HepG2 (cell line): Measurements from ENCODE around the gene SLC66A3. TPM values are rescaled to one million over a fixed set of nuclear protein-coding genes. Genes with fewer than 3 reads are reported as not detected.

Source experiments
- ATF6 ChIP-seq: sonication (generic); formaldehyde crosslinking; conservative IDR thresholded peaks from 2 replicates; pipeline ENCODE4 v1.4.0; 2020; ENCODE audit warnings: missing genetic modification reagents
- ATM ChIP-seq: fragments of 450-650 bp; IDR thresholded peaks from 2 replicates; pipeline ENCODE4 v1.7.1; 2017; ENCODE audit warnings: mild to moderate bottlenecking, borderline replicate concordance
- DPF2 ChIP-seq: sonication (generic); formaldehyde crosslinking; IDR thresholded peaks from 2 replicates; pipeline ENCODE4 v1.4.0; 2020; ENCODE audit warnings: mild to moderate bottlenecking, low read depth, missing genetic modification reagents, borderline replicate concordance
- JDP2 ChIP-seq: sonication (generic); formaldehyde crosslinking; IDR thresholded peaks from 2 replicates; pipeline ENCODE4 v1.8.1; 2022; ENCODE audit warnings: missing genetic modification reagents, borderline replicate concordance
- NFATC3 ChIP-seq: sonication (generic); formaldehyde crosslinking; IDR thresholded peaks from 2 replicates; pipeline ENCODE4 v1.5.1; 2020; ENCODE audit warnings: mild to moderate bottlenecking, missing genetic modification reagents
- NFIC ChIP-seq: IDR thresholded peaks from 2 replicates; pipeline ENCODE4 v1.6.1; 2012; ENCODE audit warnings: mild to moderate bottlenecking, low read length, inconsistent platforms
- TAF1 ChIP-seq: sonication (generic); formaldehyde crosslinking; IDR thresholded peaks from 2 replicates; pipeline ENCODE4 v1.4.0; 2020; ENCODE audit warnings: missing genetic modification reagents
- ZBTB14 ChIP-seq: sonication (generic); formaldehyde crosslinking; IDR thresholded peaks from 2 replicates; pipeline ENCODE4 v1.4.0; 2020; ENCODE audit warnings: missing genetic modification reagents
- ZBTB46 ChIP-seq: sonication (generic); formaldehyde crosslinking; IDR thresholded peaks from 2 replicates; pipeline ENCODE4 v1.4.0; 2020; ENCODE audit warnings: mild to moderate bottlenecking, missing genetic modification reagents, borderline replicate concordance
- ZBTB49 ChIP-seq: sonication (generic); formaldehyde crosslinking; IDR thresholded peaks from 2 replicates; pipeline ENCODE4 v1.4.0; 2020; ENCODE audit warnings: missing genetic modification reagents, borderline replicate concordance
- ZNF263 ChIP-seq: sonication (generic); formaldehyde crosslinking; IDR thresholded peaks from 2 replicates; pipeline ENCODE4 v1.4.0; 2020; ENCODE audit warnings: missing genetic modification reagents
- ZNF264 ChIP-seq: sonication (generic); formaldehyde crosslinking; IDR thresholded peaks from 2 replicates; pipeline ENCODE4 v1.4.0; 2020; ENCODE audit warnings: missing genetic modification reagents
- ZNF501 ChIP-seq: sonication (generic); formaldehyde crosslinking; IDR thresholded peaks from 2 replicates; pipeline ENCODE4 v1.5.1; 2020; ENCODE audit warnings: mild to moderate bottlenecking, moderate library complexity, missing genetic modification reagents
- ZNF563 ChIP-seq: sonication (generic); formaldehyde crosslinking; IDR thresholded peaks from 2 replicates; pipeline ENCODE4 v1.8.0; 2022; ENCODE audit warnings: mild to moderate bottlenecking, moderate library complexity, missing genetic modification reagents
- polyA plus RNA-seq, 8 experiments: library from polyadenylated mRNA; depleted of rRNA in 3 of 8; stranded (reverse) in 7 of 8; unstranded in 1 of 8; fragments of >200 nt; fragmentation: Illumina TruSeq in 4 of 8; extraction: Trizol in 4 of 8; gene quantifications; 2 replicates each; pipeline versions ENCODE4 v1.2.1 to v1.2.3, GENCODE V29; 2011 to 2016; ENCODE audit warnings: low read depth in 4 of 8, missing spikeins in 1 of 8, mixed read lengths in 1 of 8; ENCODE audit not compliant: insufficient read depth in 1 of 8
- total RNA-seq, 5 experiments: library from RNA; depleted of rRNA; stranded (reverse); fragments of >200 nt; fragmentation: Illumina TruSeq; extraction: Trizol; gene quantifications; 2 replicates each; pipeline ENCODE4 v1.2.3, GENCODE V29; 2016; ENCODE audit warnings: low read depth in 1 of 5
- TF ChIP-seq, protein P1 (sequence below): sonication (generic); formaldehyde crosslinking; IDR thresholded peaks from 2 replicates; pipeline ENCODE4 v1.4.0; 2020; ENCODE audit warnings: mild to moderate bottlenecking, missing genetic modification reagents
- TF ChIP-seq, protein P2 (sequence below): sonication (generic); formaldehyde crosslinking; IDR thresholded peaks from 2 replicates; pipeline ENCODE4 v1.5.0; 2020; ENCODE audit warnings: missing genetic modification reagents

SLC66A3 gene
- total and polyA plus RNA-seq, 2 of the 13 experiments (the other 11 are each of a cell fraction or from before 2014, with no cell fraction given): 2.2 to 3.7 TPM

- TF ChIP-seq ZBTB14 (CRISPR knock-in tag): no peak
- TF ChIP-seq ZNF264 (CRISPR knock-in tag): peak; percentile 64; the same call in 1 of the 2 replicates
- TF ChIP-seq ATM: no peak
- TF ChIP-seq NFIC: no peak
- TF ChIP-seq ZNF501 (CRISPR knock-in tag): peak; percentile 83
- TF ChIP-seq ZBTB49: no peak
- TF ChIP-seq, protein P1, sequence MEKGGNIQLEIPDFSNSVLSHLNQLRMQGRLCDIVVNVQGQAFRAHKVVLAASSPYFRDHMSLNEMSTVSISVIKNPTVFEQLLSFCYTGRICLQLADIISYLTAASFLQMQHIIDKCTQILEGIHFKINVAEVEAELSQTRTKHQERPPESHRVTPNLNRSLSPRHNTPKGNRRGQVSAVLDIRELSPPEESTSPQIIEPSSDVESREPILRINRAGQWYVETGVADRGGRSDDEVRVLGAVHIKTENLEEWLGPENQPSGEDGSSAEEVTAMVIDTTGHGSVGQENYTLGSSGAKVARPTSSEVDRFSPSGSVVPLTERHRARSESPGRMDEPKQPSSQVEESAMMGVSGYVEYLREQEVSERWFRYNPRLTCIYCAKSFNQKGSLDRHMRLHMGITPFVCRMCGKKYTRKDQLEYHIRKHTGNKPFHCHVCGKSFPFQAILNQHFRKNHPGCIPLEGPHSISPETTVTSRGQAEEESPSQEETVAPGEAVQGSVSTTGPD (CRISPR knock-in tag): no peak
- TF ChIP-seq NFATC3 (CRISPR knock-in tag): no peak
- TF ChIP-seq ZBTB46: no peak
- TF ChIP-seq ZNF263 (CRISPR knock-in tag): peak; percentile 56
- no peak for TF ChIP-seq ATF6 (CRISPR knock-in tag)
- 0 out of 2 replicates have a peak, but pooled peaks have one; percentile 25 for TF ChIP-seq JDP2 (CRISPR knock-in tag)
- no peak for TF ChIP-seq DPF2 (CRISPR knock-in tag)
- TF ChIP-seq ZNF563 (CRISPR knock-in tag): no peak
- TF ChIP-seq, protein P2, sequence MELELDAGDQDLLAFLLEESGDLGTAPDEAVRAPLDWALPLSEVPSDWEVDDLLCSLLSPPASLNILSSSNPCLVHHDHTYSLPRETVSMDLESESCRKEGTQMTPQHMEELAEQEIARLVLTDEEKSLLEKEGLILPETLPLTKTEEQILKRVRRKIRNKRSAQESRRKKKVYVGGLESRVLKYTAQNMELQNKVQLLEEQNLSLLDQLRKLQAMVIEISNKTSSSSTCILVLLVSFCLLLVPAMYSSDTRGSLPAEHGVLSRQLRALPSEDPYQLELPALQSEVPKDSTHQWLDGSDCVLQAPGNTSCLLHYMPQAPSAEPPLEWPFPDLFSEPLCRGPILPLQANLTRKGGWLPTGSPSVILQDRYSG (CRISPR knock-in tag): no peak; the same call in 1 of the 2 replicates
- TF ChIP-seq TAF1: peak; percentile 47; the same call in 1 of the 2 replicates
Measured at GRCh38 chr2:11129598-11130449, 25.4 kb upstream of the SLC66A3 start (continued).
